ENCODE data around the gene RGPD5.
"Not testable (repeated sequence)": the region's sequence is repeated elsewhere in the genome, so short reads cannot be mapped to it uniquely, and the experiment has no call there.

GRCh38 chr2:109760265-109761042 is 33.7 kb upstream of the RGPD5 start:
- not testable (repeated sequence) for TF ChIP-seq EZH2 (IDR thresholded peaks at IDR 0.05; ENCODE audit: borderline replicate concordance, insufficient read depth, low read length, poor library complexity, severe bottlenecking)
- TF ChIP-seq, protein P1, sequence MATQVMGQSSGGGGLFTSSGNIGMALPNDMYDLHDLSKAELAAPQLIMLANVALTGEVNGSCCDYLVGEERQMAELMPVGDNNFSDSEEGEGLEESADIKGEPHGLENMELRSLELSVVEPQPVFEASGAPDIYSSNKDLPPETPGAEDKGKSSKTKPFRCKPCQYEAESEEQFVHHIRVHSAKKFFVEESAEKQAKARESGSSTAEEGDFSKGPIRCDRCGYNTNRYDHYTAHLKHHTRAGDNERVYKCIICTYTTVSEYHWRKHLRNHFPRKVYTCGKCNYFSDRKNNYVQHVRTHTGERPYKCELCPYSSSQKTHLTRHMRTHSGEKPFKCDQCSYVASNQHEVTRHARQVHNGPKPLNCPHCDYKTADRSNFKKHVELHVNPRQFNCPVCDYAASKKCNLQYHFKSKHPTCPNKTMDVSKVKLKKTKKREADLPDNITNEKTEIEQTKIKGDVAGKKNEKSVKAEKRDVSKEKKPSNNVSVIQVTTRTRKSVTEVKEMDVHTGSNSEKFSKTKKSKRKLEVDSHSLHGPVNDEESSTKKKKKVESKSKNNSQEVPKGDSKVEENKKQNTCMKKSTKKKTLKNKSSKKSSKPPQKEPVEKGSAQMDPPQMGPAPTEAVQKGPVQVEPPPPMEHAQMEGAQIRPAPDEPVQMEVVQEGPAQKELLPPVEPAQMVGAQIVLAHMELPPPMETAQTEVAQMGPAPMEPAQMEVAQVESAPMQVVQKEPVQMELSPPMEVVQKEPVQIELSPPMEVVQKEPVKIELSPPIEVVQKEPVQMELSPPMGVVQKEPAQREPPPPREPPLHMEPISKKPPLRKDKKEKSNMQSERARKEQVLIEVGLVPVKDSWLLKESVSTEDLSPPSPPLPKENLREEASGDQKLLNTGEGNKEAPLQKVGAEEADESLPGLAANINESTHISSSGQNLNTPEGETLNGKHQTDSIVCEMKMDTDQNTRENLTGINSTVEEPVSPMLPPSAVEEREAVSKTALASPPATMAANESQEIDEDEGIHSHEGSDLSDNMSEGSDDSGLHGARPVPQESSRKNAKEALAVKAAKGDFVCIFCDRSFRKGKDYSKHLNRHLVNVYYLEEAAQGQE (IDR thresholded peaks at IDR 0.05; ENCODE audit: borderline replicate concordance) = not testable (repeated sequence)
- TF ChIP-seq, protein P2, sequence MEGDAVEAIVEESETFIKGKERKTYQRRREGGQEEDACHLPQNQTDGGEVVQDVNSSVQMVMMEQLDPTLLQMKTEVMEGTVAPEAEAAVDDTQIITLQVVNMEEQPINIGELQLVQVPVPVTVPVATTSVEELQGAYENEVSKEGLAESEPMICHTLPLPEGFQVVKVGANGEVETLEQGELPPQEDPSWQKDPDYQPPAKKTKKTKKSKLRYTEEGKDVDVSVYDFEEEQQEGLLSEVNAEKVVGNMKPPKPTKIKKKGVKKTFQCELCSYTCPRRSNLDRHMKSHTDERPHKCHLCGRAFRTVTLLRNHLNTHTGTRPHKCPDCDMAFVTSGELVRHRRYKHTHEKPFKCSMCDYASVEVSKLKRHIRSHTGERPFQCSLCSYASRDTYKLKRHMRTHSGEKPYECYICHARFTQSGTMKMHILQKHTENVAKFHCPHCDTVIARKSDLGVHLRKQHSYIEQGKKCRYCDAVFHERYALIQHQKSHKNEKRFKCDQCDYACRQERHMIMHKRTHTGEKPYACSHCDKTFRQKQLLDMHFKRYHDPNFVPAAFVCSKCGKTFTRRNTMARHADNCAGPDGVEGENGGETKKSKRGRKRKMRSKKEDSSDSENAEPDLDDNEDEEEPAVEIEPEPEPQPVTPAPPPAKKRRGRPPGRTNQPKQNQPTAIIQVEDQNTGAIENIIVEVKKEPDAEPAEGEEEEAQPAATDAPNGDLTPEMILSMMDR (IDR thresholded peaks at IDR 0.05; ENCODE audit: poor library complexity, severe bottlenecking) = not testable (repeated sequence)

Data from neural cell (in vitro differentiated cells).